GM12874 (cell line): ENCODE measurements around the gene MYCN.

ENCODE experiments used
- CTCF ChIP-seq: IDR thresholded peaks from 2 replicates; pipeline ENCODE4 v1.5.1; 2011; ENCODE audit warnings: low read depth, mild to moderate bottlenecking, control low read depth, low read length, moderate library complexity; ENCODE audit not compliant: insufficient read depth

Gene MYCN

GRCh38 chr2:15989559-15989958, 49.2 kb downstream of the MYCN start:
- no peak for TF ChIP-seq CTCF

- TF ChIP-seq CTCF = no peak
Measured at GRCh38 chr2:15990151-15991101, 50.1 kb downstream of the MYCN start.

GRCh38 chr2:15991231-15991630, 50.9 kb downstream of the MYCN start:
- no peak for TF ChIP-seq CTCF

GRCh38 chr2:15992457-15993231, 52.3 kb downstream of the MYCN start:
- TF ChIP-seq CTCF = no peak

- no peak for TF ChIP-seq CTCF
Measured at GRCh38 chr2:15993232-15993610, 52.9 kb downstream of the MYCN start.

- no peak for TF ChIP-seq CTCF
Measured at GRCh38 chr2:15993666-15994065, 53.3 kb downstream of the MYCN start.

- no peak for TF ChIP-seq CTCF
Measured at GRCh38 chr2:15995603-15996002, 55.3 kb downstream of the MYCN start.
